GM19240 (cell line): ENCODE results near the gene EML6.

Experiments used
- DNase-seq: peaks from one replicate; pipeline ENCODE4 v3.0.0; 2011; ENCODE audit warnings: low spot score; ENCODE audit not compliant: insufficient read length

EML6 gene

GRCh38 chr2:54879032-54879431, 155.6 kb downstream of the EML6 start:
- DNase-seq = no peak

GRCh38 chr2:54879598-54880332, 156.3 kb downstream of the EML6 start:
- DNase-seq = no peak

GRCh38 chr2:54880428-54880827, 157.0 kb downstream of the EML6 start:
- DNase-seq = no peak

GRCh38 chr2:54881759-54882158, 158.3 kb downstream of the EML6 start:
- DNase-seq = no peak

GRCh38 chr2:54885891-54886290, 162.4 kb downstream of the EML6 start:
- no peak for DNase-seq

GRCh38 chr2:54887850-54888545, 164.5 kb downstream of the EML6 start:
- no peak for DNase-seq

GRCh38 chr2:54889053-54889452, 165.6 kb downstream of the EML6 start:
- no peak for DNase-seq

GRCh38 chr2:54891909-54892308, 168.4 kb downstream of the EML6 start:
- no peak for DNase-seq

GRCh38 chr2:54894467-54894866, 171.0 kb downstream of the EML6 start:
- DNase-seq = no peak

- no peak for DNase-seq
Observed at GRCh38 chr2:54895730-54896129, 172.3 kb downstream of the EML6 start.

GRCh38 chr2:54897420-54898310, 174.2 kb downstream of the EML6 start:
- DNase-seq = no peak

- no peak for DNase-seq
Observed at GRCh38 chr2:54898456-54899226, 175.2 kb downstream of the EML6 start.

- DNase-seq = no peak
Observed at GRCh38 chr2:54899576-54900200, 176.2 kb downstream of the EML6 start.

GRCh38 chr2:54901224-54901986, 177.9 kb downstream of the EML6 start:
- DNase-seq = no peak

GRCh38 chr2:54902763-54903162, 179.3 kb downstream of the EML6 start:
- no peak for DNase-seq

GRCh38 chr2:54903736-54904554, 180.5 kb downstream of the EML6 start:
- no peak for DNase-seq

- no peak for DNase-seq
Observed at GRCh38 chr2:54904836-54905235, 181.4 kb downstream of the EML6 start.

GRCh38 chr2:54906716-54907115, 183.3 kb downstream of the EML6 start:
- DNase-seq = no peak

- DNase-seq = no peak
Observed at GRCh38 chr2:54907663-54908062, 184.2 kb downstream of the EML6 start.
